ENCODE measurements around the gene ACOD1. TPM values are rescaled to one million over a fixed set of nuclear protein-coding genes. Genes with fewer than 3 reads are reported as not detected.
"Not testable (repeated sequence)": the region's sequence is repeated elsewhere in the genome, so short reads cannot be mapped to it uniquely, and the experiment has no call there.

ACOD1 gene
- polyA plus RNA-seq (2012; ENCODE audit: insufficient read depth, insufficient read length): not detected

DNA sequence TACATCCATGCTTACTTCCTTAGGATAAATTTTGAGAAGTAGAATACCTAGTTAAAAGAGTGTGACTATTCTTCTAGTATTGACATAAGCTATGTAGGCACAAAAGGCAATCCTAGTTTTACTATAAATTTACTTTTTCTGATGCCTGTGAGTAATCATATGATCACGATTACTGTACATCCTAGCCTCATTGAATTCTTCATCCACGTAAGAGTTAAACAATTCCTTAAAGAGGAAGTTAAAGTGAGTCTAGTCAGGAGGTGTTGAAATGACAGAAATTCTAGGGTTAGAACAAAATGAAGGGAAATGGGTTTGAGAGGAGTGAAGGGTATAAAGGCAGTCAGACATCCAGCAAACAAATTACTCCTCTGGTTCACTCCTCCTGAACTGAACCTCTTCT lies at the start of gene ACOD1:
TSS of gene ACOD1 (plus strand) at position 363 of the 400 bp plus-strand sequence. CDS start 48 bp downstream, outside the sequence.
- DNase-seq (ENCODE audit: low read depth, low spot score): no peak
- no peak within 1 kb of the TSS for H3K4me3 ChIP-seq (ENCODE audit: low read length)

DNA sequence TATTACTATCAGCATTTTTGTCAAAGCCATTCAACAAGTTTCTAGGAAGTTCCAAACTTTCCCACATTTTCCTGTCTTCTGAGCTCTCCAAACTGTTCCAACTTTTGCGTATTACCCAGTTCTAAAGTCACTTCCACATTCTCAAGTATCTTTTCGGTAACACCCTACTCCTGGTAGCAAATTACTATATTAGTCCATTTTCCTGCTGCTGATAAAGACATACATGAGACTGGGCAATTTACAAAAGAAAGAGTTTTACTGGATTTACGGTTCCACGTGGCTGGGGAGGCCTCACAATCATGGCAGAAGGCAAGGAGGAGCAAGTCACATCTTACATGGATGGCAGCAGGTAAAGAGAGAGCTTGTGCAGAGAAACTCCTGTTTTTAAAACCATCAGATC lies 49.2 kb upstream of the ACOD1 start:
- not testable (repeated sequence) for H3K4me3 ChIP-seq (ENCODE audit: low read length); DNase-seq (ENCODE audit: low read depth, low spot score)

DNA sequence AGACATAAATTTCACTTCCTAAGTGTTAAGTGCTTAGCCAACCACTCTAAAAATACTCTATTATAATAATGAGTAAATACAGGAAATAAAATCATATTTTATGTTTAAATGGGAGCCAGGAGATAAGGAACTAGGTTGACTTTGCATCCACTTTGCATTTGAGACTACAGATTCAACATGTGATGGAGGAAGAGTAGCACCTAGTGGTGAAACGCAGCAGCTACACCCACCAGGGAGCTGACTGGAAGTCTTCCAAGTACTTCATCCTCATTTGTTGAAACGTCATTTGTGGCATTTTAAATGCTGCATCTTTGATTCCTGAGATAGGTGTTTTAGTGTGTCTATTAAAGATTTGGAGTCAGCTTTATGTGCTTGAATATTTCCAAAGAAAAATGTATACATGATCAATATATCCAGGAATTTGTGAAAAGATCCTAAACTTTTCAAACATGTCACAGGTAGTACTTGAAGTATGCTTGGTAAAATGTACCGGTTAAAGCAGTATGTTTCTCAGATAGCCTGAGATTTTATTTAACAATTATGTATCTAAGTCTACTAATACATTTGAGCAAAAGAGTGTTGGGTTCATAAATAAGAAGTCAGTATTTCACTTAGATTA lies 44.7 kb upstream of the ACOD1 start:
- no peak overlapping the region for H3K4me3 ChIP-seq (ENCODE audit: low read length)
- peak; percentile 81 for DNase-seq (ENCODE audit: low read depth, low spot score)

DNA sequence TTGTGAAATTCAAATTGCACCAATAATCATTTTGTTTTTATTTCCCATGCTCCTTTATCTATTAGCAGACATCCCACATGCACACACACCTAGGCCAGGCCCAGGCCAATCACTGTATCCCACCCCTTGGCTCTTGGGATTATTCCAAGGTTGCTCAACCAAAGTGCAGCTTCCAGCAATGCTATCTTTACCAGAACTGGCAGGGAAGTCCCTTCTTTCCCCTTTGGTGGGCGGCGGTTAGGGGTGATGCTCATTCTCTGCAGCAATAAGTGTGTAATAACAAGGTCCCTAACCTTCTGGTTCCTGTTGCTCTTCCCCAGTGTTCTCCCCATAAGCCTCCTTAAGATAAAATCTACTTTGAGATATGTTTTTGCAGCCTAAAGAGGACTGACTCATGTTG lies 43.8 kb upstream of the ACOD1 start:
- DNase-seq (ENCODE audit: low read depth, low spot score): no peak
- H3K4me3 ChIP-seq (ENCODE audit: low read length): no peak overlapping the region

DNA sequence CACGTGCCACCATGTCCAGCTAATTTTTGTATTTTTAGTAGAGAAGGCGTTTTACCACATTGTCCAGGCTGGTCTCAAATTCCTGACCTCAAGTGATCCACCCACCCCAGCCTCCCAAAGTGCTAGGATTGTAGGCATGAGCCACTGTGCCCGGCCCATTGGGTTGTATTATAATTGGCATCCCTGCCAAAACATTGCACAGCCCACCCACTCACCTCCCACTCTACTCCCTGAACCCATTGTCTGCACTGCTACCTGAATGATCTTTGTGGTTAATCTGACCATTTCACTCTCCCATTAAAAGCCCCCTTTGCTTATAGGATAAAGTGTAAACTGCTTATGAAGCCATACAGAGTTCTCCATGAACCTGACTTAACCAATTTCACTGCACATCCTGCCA lies 35.8 kb upstream of the ACOD1 start:
- H3K4me3 ChIP-seq (ENCODE audit: low read length): no peak overlapping the region
- DNase-seq (ENCODE audit: low read depth, low spot score): no peak

DNA sequence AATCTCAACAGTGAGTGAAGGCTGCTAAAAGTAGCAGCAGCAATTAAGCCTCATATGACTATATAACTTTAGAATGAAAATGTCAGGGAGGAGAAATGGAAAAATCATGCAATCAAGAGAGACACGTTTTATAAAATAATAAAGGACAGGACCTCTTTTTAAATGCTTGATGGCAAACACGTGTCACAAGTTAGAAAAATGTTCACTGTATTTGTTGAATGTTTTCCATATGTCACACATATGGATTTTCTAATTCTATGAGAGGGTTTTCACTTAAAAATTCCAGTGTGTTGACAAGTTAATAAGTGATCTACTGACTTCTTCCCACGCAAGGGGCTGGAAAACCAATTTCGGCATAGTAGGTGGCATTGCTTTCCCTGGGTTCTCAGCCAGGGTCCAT lies 34.4 kb upstream of the ACOD1 start:
- no peak overlapping the region for H3K4me3 ChIP-seq (ENCODE audit: low read length)
- no peak for DNase-seq (ENCODE audit: low read depth, low spot score)

DNA sequence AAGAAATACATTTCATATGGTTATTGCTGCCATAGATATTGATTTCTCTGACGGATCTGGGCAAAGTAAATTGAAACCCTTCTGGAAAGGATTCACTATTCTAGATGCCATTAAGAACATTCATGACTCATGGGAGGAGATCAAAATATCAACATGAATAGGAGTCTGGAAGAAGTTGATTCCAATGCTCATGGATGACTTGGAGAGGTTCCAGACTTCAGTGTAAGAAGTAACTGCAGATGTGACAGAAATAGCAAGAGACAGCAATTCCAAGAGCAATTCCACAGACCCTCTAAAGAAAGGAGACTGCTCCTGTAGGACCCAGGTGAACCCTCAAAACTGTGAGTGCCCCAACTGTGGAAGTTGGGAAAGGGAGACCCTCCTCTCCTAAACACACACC lies 31.2 kb upstream of the ACOD1 start:
- no peak overlapping the region for H3K4me3 ChIP-seq (ENCODE audit: low read length)
- no peak for DNase-seq (ENCODE audit: low read depth, low spot score)

DNA sequence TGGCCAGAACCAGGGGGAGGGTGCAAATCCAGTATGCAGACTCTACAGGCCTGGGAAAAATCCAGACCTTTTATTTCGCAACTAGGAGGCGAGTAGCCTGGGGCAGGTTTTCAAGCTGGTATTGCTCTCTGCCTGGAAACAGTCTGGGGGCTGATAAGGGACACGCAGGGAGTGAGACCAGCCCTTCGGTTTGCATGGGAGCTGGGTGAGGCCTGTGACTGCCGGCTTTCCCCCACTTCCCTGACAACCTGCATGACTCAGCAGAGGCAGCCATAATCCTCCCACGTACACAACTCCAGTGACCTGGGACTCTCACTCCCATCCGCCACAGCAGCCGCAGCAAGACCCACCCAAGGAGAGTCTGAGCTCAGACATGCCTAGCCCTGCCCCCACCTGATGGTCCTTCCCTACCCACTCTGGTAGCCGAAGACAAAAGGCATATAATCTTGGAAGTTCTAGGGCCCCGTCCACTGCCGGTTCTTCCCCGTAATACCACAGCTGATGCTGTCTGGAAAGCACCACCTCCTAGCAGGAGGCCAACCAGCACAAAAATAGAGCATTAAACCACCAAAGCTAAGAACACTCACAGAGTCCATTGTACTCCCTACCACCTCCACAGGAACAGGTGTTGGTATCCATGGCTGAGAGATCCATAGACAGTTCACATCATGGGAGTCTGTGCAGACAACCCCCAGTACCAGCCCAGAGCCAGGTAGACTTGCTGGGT lies 30.4 kb upstream of the ACOD1 start:
- DNase-seq (ENCODE audit: low read depth, low spot score); H3K4me3 ChIP-seq (ENCODE audit: low read length): not testable (repeated sequence)

DNA sequence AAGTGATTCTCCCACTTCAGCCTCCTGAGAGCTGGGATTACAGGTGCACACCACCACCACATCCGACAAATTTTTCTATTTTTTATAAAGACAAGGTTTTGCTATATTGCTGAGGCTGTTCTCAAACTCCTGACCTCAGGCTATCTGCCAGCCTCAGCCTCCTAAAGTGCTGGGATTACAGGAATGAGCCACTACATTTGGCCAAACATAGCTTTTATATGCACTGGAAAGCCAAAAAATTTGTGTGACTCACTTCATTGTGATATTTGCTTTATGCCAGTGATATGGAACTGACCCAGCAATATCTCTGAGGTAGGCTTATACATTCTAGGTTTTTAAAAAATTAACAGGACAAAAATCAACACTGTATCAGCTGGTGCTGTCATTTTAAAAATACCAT lies 26.8 kb upstream of the ACOD1 start:
- H3K4me3 ChIP-seq (ENCODE audit: low read length): no peak overlapping the region
- no peak for DNase-seq (ENCODE audit: low read depth, low spot score)

DNA sequence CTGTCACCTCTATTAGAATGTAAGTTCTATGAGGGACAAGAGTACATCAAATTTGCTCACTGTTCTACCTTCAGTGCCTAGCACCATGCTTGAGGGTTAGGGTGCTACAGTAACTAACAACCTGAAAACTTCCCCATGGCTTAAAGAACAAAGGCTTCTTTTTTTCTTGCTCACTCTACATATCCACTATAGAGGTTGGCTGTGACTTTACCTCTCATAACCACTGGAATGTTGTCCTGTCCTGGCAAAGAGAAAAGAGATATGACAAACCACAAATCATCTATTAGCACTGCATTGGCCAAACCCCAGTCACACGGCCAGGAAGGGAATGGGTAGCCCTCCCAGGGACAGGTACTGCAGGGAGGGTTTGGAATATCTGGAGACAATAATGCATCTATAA lies 23.2 kb upstream of the ACOD1 start:
- no peak overlapping the region for H3K4me3 ChIP-seq (ENCODE audit: low read length)
- no peak for DNase-seq (ENCODE audit: low read depth, low spot score)

DNA sequence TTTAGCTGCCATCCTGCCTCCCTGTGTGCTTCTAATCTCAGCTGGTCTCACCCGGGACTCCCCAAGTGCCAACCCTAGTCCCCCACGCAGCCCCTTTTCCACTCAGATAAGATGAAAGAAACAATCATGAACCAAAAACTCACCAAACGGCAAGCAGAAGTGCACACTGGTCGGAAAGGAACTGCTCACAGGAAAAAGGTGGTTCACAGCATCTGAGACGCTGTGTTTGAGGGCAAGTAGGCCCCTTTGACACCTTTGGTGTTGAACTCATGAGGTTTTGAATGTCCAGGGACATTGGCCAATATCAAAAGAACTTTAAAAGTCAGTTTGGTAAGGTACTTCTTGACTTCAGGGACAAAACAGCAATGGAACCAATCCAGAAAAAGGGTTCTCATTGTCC lies 20.4 kb upstream of the ACOD1 start:
- no peak for DNase-seq (ENCODE audit: low read depth, low spot score)
- H3K4me3 ChIP-seq (ENCODE audit: low read length): no peak overlapping the region

DNA sequence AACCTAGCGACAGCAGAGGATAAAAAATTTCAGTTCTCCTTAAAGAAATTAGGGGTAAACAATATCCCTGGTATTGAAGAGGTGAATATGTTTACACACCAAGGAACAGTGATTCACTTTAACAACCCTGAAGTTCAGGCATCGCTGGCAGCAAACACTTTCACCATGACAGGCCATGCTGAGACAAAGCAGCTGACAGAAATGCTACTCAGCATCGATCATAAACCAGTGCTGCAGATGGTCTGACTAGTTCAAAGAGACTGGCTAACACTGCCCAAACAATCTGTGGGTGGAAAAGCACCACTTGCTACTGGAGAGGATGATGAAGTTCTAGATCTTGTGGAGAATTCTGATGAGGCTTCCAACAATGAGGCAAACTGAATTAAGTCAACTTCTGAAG lies 19.9 kb upstream of the ACOD1 start:
- no peak overlapping the region for H3K4me3 ChIP-seq (ENCODE audit: low read length)
- no peak for DNase-seq (ENCODE audit: low read depth, low spot score)

DNA sequence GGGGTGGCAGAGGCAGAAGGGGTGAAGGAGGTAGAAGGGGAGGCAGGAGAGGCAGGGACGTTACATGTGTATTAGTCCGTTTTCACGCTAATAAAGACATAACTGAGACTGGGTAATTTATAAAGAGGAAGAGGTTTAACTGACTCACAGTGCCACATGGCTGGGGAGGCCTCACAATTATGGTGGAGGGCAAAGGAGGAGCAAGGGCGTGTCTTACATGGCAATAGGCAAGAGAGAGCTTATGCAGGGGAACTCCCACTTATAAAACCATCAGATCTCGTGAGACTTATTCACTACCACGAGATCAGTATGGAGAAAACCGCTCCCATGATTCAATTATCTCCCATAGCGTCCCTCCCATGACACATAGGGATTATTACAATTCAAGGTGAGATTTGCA lies 19.0 kb upstream of the ACOD1 start:
- no peak for DNase-seq (ENCODE audit: low read depth, low spot score)
- no peak overlapping the region for H3K4me3 ChIP-seq (ENCODE audit: low read length)

DNA sequence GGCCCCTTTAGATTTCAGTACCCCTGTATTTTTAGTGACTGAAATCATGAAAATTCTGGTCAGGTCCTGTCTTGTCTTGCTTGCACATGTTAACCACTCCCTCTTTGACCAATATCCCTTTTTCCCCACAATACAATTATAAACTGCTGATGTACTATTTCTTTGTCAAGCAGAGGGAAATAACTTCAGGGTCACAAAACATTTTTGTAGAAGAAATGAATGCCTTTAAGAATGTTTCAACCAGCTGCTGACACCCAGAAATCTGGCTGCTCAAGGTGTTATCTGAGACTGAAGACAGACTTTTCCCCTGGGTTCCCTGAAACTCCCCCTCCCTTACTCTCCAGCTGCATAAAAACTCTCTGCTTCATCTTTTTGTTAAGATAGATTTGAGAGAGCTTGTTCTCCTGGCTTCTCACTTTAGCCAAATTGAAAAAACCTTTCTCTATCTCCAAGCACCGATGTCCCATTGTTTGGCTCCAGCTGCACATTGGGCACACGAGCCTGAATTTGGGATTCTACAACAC lies 18.4 kb upstream of the ACOD1 start:
- H3K4me3 ChIP-seq (ENCODE audit: low read length): no peak overlapping the region
- no peak for DNase-seq (ENCODE audit: low read depth, low spot score)

DNA sequence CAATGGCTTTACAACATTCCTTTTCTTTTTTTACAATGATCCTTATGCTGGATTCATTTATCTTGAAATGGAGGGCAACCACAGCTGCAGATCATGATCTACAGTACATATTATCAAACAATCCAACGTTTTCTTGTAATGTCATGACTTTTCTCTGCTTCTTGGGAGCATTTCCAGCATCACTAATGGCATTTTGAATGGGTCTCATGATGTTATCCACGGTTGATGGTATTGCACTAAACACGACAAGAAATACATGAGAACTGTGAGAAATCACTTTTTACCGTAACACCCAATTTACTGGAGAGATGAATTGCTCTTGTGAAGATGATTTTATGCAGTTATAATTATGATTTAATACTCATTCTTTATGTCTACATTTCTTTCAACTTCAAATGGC lies 16.2 kb upstream of the ACOD1 start:
- no peak for DNase-seq (ENCODE audit: low read depth, low spot score)
- H3K4me3 ChIP-seq (ENCODE audit: low read length): no peak overlapping the region

DNA sequence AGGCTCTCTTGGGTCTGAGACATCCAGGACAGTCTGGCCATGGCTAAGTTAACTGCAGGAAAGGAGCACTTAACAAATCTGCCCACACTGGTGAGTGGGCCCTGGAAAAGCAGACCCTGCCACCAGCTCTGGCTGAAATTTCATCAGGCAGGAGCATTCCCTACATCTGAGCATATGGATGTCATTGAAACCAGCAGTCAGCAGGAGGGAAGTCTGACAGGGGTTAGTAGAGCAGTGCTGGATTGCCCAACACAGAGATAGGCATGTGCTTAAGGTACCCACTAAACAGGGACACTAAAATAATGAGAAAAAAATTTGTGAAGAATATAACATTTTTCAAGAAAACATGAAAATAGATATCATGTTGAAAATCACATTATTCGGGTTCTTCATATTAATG lies 13.6 kb upstream of the ACOD1 start:
- no peak for DNase-seq (ENCODE audit: low read depth, low spot score)
- no peak overlapping the region for H3K4me3 ChIP-seq (ENCODE audit: low read length)

DNA sequence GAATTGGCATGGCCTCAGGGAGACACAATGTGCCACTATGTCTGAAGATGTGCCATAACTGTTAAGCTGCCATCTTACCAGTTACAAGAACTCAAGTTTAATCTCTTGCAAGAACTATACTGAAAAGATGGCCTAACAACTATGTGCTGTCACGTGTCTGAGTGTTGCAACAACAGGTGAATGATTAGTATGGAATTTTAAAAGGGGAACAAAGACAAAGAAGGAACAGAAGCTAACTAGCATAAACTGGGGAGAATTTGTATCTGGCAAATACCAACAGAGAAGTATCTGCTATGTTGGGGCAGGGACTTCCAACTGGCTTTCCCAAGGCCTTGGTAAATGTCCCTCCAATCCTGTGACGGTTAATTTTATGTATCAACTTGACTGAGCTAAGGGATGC lies 11.5 kb upstream of the ACOD1 start:
- DNase-seq (ENCODE audit: low read depth, low spot score): no peak
- H3K4me3 ChIP-seq (ENCODE audit: low read length): no peak overlapping the region

DNA sequence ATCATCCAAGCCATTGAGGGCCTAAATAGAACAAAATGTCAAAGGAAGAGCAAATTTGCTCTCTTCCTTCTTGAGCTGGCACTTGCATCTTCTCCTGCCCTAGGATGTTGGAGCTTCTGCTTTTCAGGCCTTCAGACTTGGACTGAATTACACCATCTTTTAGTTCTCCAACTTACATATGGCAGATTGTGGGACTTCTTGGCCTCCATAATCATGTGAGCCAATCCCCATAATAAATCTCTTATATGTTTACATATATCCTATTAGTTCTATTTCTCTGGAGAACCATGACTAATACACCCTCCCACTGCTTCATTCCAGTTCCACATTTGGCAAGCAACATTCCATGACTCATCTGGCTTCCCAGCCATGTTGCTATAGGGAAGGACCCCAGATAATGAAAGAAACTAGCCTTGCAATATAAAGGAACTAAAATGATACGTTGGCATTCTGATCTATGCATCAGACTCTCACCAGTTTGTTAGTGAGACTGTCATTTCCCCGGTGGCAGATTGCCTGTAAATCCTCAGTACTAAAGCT lies 11.0 kb upstream of the ACOD1 start:
- no peak for DNase-seq (ENCODE audit: low read depth, low spot score)

DNA sequence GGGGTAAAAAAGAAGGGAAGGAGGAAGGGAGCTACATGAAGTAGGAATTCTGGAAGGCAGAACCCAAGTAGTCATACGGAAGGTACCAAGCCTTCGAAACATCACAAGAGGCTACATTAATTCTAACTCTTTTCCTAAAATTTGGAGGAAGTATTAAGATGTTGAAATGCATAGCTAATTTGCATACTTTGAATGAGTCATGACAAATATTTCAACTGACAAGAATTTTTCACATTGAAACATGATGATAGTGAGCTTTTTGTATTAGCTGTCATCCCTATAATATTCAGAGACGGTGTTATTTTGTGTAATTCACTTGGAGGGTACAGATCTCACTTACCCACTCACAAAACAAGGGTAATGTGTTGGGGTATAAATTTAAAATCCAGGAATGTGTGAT lies 9.1 kb upstream of the ACOD1 start:
- DNase-seq (ENCODE audit: low read depth, low spot score): no peak
- H3K4me3 ChIP-seq (ENCODE audit: low read length): no peak overlapping the region

More for the DNA sequence above, 11.0 kb upstream of the ACOD1 start:
- no peak overlapping the region for H3K4me3 ChIP-seq (ENCODE audit: low read length)

DNA sequence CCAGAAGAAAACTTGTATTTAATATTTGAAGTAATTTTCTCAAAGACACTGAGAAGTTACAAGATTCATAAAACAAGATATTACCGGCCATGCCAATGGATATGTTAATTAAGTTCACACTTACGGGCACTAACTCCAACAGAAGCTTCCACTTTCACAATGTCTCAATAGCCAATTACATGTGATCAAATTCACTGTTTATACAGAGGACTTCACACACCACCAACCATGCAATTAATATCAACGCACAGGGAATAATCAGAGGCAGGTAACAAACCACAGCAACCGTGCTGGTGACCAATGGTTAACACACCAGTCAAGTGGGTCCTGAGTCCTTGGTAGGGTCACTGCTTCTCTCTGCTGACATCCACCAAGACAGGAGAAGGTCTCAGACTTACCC lies 5.9 kb upstream of the ACOD1 start:
- H3K4me3 ChIP-seq (ENCODE audit: low read length): no peak overlapping the region
- DNase-seq (ENCODE audit: low read depth, low spot score): no peak

DNA sequence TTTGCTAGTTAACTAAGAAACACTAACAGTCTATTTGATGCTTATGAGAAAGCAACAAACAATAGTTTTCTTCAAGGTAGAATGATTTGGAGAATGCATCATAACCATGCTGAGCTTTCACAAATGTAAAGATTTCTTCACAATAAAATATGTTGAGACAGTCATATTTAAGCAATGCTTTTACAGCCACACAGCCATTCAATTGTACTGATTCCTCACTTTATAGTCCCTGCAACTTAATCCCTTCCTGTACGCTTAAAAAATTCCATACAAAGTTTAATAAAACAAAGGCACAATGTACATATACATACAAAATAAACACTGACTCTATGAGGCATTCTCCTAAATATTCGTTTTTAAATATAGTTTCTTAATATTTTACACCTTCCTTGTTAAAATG lies 4.7 kb upstream of the ACOD1 start:
- H3K4me3 ChIP-seq (ENCODE audit: low read length): no peak overlapping the region
- no peak for DNase-seq (ENCODE audit: low read depth, low spot score)

All from Jurkat, Clone E6-1 (cell line).